Raji (cell line): ENCODE data around the gene TPD52L2.

ENCODE experiments used
- POLR2A ChIP-seq: IDR thresholded peaks from 2 replicates; pipeline ENCODE4 v1.6.1; 2011; ENCODE audit warnings: low read depth, low read length, control low read depth; ENCODE audit not compliant: insufficient read depth

TPD52L2 gene

GRCh38 chr20:63830841-63831588, 34.1 kb upstream of the TPD52L2 start, which contains the start of gene ZBTB46:
Gene ZBTB46 (minus strand): TSS chr20:63831264. CDS start chr20:63790757, 40,507 bp downstream.
- no peak for TF ChIP-seq POLR2A

- TF ChIP-seq POLR2A, result no peak
Observed at GRCh38 chr20:63831646-63831992, 33.5 kb upstream of the TPD52L2 start.

DNA sequence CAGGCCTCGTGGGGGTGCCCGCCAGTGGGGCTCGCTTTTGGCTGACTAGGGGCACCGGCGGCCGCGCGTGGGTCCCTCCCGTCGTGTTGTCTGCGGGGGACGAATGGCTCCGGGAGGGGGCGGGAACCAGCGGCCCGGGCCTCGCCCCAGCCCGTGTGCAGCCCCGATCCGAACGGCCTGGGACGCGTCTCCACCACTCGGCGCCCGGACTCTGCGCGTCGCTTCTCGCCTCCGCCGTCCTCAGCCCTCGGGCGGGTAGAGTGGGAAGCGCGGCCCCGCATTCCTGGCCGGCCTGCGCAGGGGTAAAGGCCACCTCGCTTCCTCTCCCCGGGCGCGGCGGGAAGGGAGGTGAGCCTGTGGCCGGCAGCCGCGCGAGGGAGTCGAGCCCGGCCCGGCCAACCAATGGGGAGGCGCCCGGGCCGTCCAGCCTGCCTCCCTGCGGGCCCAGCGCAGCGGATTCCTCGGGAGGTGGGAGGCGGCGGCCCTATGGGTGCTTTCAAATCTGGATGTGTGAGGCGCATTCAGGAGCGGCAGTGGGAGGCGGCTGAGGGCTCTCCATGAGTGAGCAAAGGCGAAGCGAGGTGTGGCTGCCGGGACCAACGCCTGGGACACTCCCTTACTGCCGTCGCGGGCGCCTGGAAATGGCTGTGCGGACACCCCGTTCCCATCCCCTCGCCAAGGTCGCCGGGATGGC, 32.9 kb upstream of the TPD52L2 start:
- no peak for TF ChIP-seq POLR2A

GRCh38 chr20:63833776-63834490, 31.1 kb upstream of the TPD52L2 start:
- no peak for TF ChIP-seq POLR2A

- TF ChIP-seq POLR2A, result no peak
Observed at GRCh38 chr20:63834491-63834880, 30.6 kb upstream of the TPD52L2 start.

DNA sequence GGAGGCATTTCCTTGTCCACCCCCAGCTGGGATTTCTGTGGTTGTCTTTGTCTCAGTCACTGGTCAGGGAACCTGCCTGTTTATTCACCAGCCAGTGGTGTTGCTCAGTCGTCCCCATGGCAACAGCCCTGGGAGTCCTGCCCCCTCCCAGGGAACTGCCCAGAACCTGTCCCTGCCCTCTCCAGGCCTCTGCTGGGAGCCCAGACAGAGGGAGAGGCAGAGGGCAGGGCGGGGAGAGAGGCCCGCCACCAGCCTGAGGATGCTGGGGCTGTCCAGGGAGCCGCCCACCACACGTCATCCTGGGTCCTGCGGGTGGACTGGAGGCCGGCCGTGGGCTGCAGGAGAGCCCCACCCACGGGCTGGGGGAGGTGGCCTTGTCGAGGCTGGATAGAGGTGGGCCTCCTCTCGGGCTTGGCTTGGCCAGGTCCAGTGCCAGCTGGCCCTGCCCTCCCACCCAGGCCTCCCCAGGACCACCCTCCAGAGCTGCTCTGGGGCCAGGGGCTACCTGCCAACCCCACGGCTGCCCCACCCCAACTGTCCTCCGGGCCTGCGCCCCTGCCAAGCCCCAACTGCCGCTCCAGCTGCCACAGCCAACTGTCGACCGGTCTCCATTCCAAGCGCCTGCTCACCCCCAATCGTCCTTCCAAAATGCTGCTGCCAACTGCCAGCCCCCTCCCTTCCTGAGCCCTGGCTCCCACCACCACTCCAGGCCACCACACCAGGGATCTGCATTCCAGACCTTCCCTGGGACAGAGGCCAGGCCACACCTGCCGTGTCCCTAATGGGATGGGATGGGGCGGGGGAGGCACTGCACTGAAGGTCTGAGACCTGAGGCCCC, 29.8 kb upstream of the TPD52L2 start:
- TF ChIP-seq POLR2A, result no peak

- TF ChIP-seq POLR2A, result no peak
Observed at GRCh38 chr20:63836458-63837344, 28.4 kb upstream of the TPD52L2 start.

- no peak for TF ChIP-seq POLR2A
Observed at GRCh38 chr20:63837479-63837878, 27.6 kb upstream of the TPD52L2 start.

- no peak for TF ChIP-seq POLR2A
Observed at GRCh38 chr20:63839620-63840019, 25.4 kb upstream of the TPD52L2 start.

GRCh38 chr20:63840405-63840828, 24.7 kb upstream of the TPD52L2 start:
- no peak for TF ChIP-seq POLR2A

DNA sequence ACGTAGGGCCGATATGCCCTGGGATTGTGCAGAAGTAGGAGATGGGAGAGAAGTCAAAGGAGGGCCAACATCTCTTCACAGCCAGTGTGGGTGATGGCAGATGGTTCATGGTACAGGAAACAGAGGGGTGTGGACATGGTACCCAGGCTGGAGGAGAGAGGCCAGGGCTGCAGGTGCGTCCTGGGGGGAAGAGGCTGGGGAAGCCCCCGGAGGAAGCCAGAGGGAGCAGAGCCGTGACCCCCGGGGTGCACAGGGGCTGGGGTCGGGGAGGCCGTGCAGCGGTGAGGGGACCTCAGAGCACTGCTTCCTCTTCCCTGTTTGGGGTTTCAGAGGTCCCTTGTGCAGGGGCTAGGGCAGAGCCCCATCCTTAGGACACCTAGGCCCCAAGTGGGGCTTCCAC, 22.8 kb upstream of the TPD52L2 start:
- no peak for TF ChIP-seq POLR2A

GRCh38 chr20:63843222-63843621, 21.8 kb upstream of the TPD52L2 start:
- TF ChIP-seq POLR2A, result no peak

- TF ChIP-seq POLR2A, result no peak
Observed at GRCh38 chr20:63843778-63844177, 21.3 kb upstream of the TPD52L2 start.

DNA sequence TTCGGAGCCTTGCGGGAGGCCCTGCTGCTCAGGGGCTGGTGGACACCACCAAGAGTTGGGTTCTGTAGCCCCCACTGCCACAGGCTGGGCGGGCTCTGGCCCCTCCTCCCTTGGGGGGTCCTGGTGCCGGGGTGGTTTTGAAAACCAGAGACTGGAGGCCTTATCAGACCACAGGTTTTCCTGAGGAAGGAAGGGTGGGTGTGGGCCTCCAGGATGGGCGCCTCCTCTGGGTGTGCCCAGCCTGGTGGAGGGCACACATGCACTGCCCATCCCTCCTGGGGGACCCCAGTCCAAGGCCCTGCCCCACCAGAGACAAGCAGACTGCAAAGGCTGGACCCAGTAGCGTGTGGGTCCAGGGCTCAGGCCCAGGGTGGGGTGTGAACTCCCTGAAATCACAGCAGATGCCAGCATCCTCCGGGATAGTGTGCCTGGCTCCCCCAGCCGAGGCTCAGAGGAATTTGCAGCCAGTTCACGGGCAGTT, 20.5 kb upstream of the TPD52L2 start:
- no peak for TF ChIP-seq POLR2A

DNA sequence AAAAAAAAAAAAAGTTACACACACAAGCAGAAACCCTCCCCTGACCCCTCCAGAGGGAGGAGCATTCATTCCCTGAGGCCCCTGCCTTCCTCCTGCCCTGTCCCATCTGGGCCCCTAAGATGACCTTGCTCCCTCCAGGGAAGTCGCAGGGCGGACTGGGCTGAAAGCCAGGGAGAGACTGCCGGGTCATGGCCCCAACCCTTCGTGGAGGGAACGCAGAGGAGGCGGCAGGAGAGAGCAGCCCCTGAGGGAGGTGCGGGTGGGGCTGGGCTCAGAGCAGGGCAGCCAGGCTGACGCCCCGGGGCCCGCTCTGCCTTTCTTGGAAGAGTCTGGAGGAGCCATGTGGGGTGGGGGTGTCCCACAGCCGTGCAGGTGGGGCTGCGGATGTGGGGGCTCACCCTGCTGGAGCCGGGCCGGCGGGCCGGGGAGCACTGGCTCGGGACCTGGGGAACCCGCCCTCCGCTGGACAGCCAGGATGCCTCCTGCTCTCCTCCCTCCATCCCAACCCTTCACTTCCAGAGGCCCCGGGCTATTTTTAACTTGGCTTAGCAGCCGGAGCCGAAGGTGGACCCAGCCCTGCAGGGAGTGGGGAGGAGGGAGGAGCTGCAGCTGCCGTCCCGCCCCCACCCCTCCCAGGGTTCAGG, 18.8 kb upstream of the TPD52L2 start:
- no peak for TF ChIP-seq POLR2A
